Common myeloid progenitor, CD34-positive (primary cell): Measurements from ENCODE around the gene GPR161.

ENCODE experiments used
- CTCF ChIA-PET: fragments of 350-600 bp; sonication (Branson Sonifier 250); formaldehyde crosslinking; loops from one replicate; lab custom pipeline; 2021; ENCODE audit warnings: antibody characterized with exemption; lab: Charles Lee
- POLR2A ChIA-PET: fragments of 350-600 bp; sonication (Branson Sonifier 250); formaldehyde crosslinking; loops from one replicate; lab custom pipeline; 2021; ENCODE audit warnings: antibody characterized with exemption; lab: Charles Lee
- DNase-seq, 3 donors: peaks; one replicate each; pipeline versions ENCODE4 v3.0.0 to v3.0.0-alpha.2; 2013
- H3K27ac ChIP-seq, 2 experiments: 1 replicate in 1 of 2; 2 replicates in 1 of 2; pipeline ENCODE4 v1.7.0; 2013; ENCODE audit warnings: inconsistent platforms in 2 of 2, low read length in 2 of 2, mild to moderate bottlenecking in 2 of 2, low read depth in 1 of 2, moderate library complexity in 1 of 2; ENCODE audit not compliant: severe bottlenecking in 2 of 2, insufficient read depth in 1 of 2, poor library complexity in 1 of 2
- H3K27me3 ChIP-seq, 5 experiments: replicated peaks in 2 of 5; 1 replicate in 3 of 5; 2 replicates in 2 of 5; pipeline versions ENCODE4 v1.6.1 to v1.7.0; 2013; ENCODE audit warnings: low read length in 4 of 5, mild to moderate bottlenecking in 2 of 5, moderate library complexity in 2 of 5, inconsistent platforms in 1 of 5; ENCODE audit not compliant: insufficient read depth in 5 of 5, control insufficient read depth in 4 of 5
- H3K36me3 ChIP-seq, 4 experiments: 1 replicate in 2 of 4; 2 replicates in 2 of 4; pipeline versions ENCODE4 v1.6.1 to v1.7.0; 2013; ENCODE audit warnings: low read length in 3 of 4, control low read depth in 1 of 4, mild to moderate bottlenecking in 1 of 4; ENCODE audit not compliant: control insufficient read depth in 4 of 4, insufficient read depth in 4 of 4
- H3K4me1 ChIP-seq, 4 experiments: 1 replicate in 3 of 4; 2 replicates in 1 of 4; pipeline versions ENCODE4 v1.6.1 to v1.7.1; 2013; ENCODE audit warnings: low read length in 3 of 4, mild to moderate bottlenecking in 3 of 4, control low read depth in 1 of 4, inconsistent platforms in 1 of 4, moderate library complexity in 1 of 4; ENCODE audit not compliant: control insufficient read depth in 4 of 4, insufficient read depth in 4 of 4; ENCODE audit errors: control extremely low read depth in 1 of 4
- H3K4me3 ChIP-seq, 7 experiments: 1 replicate in 4 of 7; 2 replicates in 3 of 7; pipeline versions ENCODE4 v1.5.1 to v1.7.0; 2013; ENCODE audit warnings: mild to moderate bottlenecking in 7 of 7, low read length in 6 of 7, moderate library complexity in 6 of 7, inconsistent platforms in 2 of 7, low read depth in 2 of 7, control low read depth in 1 of 7; ENCODE audit not compliant: insufficient read depth in 4 of 7, control insufficient read depth in 1 of 7; ENCODE audit errors: extremely low read depth in 1 of 7
- H3K9me3 ChIP-seq, 5 experiments: 1 replicate in 4 of 5; 2 replicates in 1 of 5; pipeline versions ENCODE4 v1.6.1 to v1.7.1; 2013; ENCODE audit warnings: low read length in 4 of 5, mild to moderate bottlenecking in 2 of 5, inconsistent platforms in 1 of 5, low read depth in 1 of 5, moderate library complexity in 1 of 5; ENCODE audit not compliant: control insufficient read depth in 4 of 5, insufficient read depth in 2 of 5; ENCODE audit errors: control extremely low read depth in 1 of 5
- WGBS: methylation state at CpG from one replicate; pipeline ENCODE4 v1.1.5; 2013; ENCODE audit not compliant: insufficient coverage; 5-methylcytosine and 5-hydroxymethylcytosine counted together

The GPR161 gene

GRCh38 chr1:168134132-168134531 is 2.6 kb downstream of the GPR161 start:
- no peak for DNase-seq
- H3K27me3 ChIP-seq: peaks cover 0 to 21% (median 15%) of the 10 kb centered on the region in 5 experiments
- WGBS: no CpG with 5 or more reads among the region's 1 CpG
- H3K27ac ChIP-seq: no peak overlapping the region
- H3K36me3 ChIP-seq: no peaks in the 10 kb centered on the region
- POLR2A ChIA-PET: no interaction called here
- H3K4me1 ChIP-seq: peaks cover 2 to 20% (median 17%) of the 10 kb centered on the region in 4 experiments
- CTCF ChIA-PET: interaction anchor here (0.7 to 1.9 kb wide), 3 partner anchors 8 to 51 kb away, joined by 3 to 6 read pairs (median 3); no protein-coding TSS in a partner anchor
- H3K4me3 ChIP-seq: no peak overlapping the region
- no peaks in the 10 kb centered on the region for H3K9me3 ChIP-seq

- Histone ChIP-seq H3K36me3 (peaks cover 0 to 3% (median 0%) of the 10 kb centered on the region in 4 experiments), H3K27ac (no peak overlapping the region), H3K4me3 (no peak overlapping the region), H3K4me1 (no peaks in the 10 kb centered on the region), H3K27me3 (peaks cover 0 to 10% (median 5%) of the 10 kb centered on the region in 5 experiments), H3K9me3 (peaks cover 0 to 4% (median 0%) of the 10 kb centered on the region in 5 experiments)
- CTCF ChIA-PET: interaction anchor here (0.7 to 1.6 kb wide), 4 partner anchors 15 to 47 kb away, joined by 3 to 5 read pairs (median 4); no protein-coding TSS in a partner anchor
- WGBS: 95% methylated on average over 6 of the region's 6 CpGs
- DNase-seq: no peak
- POLR2A ChIA-PET: no interaction called here
These were observed 6.8 kb downstream of the GPR161 start for GRCh38 chr1:168129933-168130332.

GRCh38 chr1:168127503-168127902 is 9.2 kb downstream of the GPR161 start:
- H3K4me1 ChIP-seq: no peaks in the 10 kb centered on the region
- H3K27me3 ChIP-seq: peaks cover 0 to 2% (median 0%) of the 10 kb centered on the region in 5 experiments
- peaks cover 0 to 4% (median 0%) of the 10 kb centered on the region in 5 experiments for H3K9me3 ChIP-seq
- H3K4me3 ChIP-seq: no peak overlapping the region
- POLR2A ChIA-PET: no interaction called here
- no CpG with 5 or more reads among the region's 2 CpGs for WGBS
- no peak overlapping the region for H3K27ac ChIP-seq
- CTCF ChIA-PET: interaction anchor here (1.2 kb wide), 1 partner anchor 44 kb away, joined by 3 read pairs; no protein-coding TSS in a partner anchor
- DNase-seq: no peak
- H3K36me3 ChIP-seq: peaks cover 0 to 3% (median 0%) of the 10 kb centered on the region in 4 experiments

- Histone ChIP-seq H3K9me3 (peaks cover 0 to 4% (median 0%) of the 10 kb centered on the region in 5 experiments), H3K27me3 (peaks cover 0 to 2% (median 0%) of the 10 kb centered on the region in 5 experiments), H3K36me3 (peaks cover 0 to 3% (median 0%) of the 10 kb centered on the region in 4 experiments), H3K4me3 (no peak overlapping the region), H3K27ac (no peak overlapping the region), H3K4me1 (no peaks in the 10 kb centered on the region)
- POLR2A ChIA-PET: no interaction called here
- no peak for DNase-seq
- CTCF ChIA-PET: interaction anchor here (1.2 kb wide), 1 partner anchor 12 kb away, joined by 3 read pairs; no protein-coding TSS in a partner anchor
- 80% methylated on average over 1 of the region's 1 CpG for WGBS
These were observed 11.7 kb downstream of the GPR161 start for GRCh38 chr1:168125051-168125450.

GRCh38 chr1:168121401-168122011 is 15.2 kb downstream of the GPR161 start:
- CTCF ChIA-PET: no interaction called here
- 87% methylated on average over 7 of the region's 7 CpGs for WGBS
- DNase-seq: no peak

GRCh38 chr1:168119750-168120149 is 17.0 kb downstream of the GPR161 start:
- H3K4me3 ChIP-seq: no peak overlapping the region
- no peaks in the 10 kb centered on the region for H3K4me1 ChIP-seq
- no peak overlapping the region for H3K27ac ChIP-seq
- 100% methylated on average over 3 of the region's 4 CpGs for whole genome bisulfite sequencing
- no peak for DNase-seq
- no peaks in the 10 kb centered on the region for H3K36me3 ChIP-seq
- POLR2A ChIA-PET: no interaction called here
- peaks cover 0 to 3% (median 0%) of the 10 kb centered on the region in 5 experiments for H3K9me3 ChIP-seq
- CTCF ChIA-PET: interaction anchor here (0.6 kb wide), 1 partner anchor 181 kb away, joined by 3 read pairs; no protein-coding TSS in a partner anchor
- peaks cover 0 to 2% (median 0%) of the 10 kb centered on the region in 5 experiments for H3K27me3 ChIP-seq

More at GRCh38 chr1:168121401-168122011, 15.2 kb downstream of the GPR161 start:
- no peaks in the 10 kb centered on the region for H3K4me1 ChIP-seq
- H3K9me3 ChIP-seq: peaks cover 0 to 3% (median 0%) of the 10 kb centered on the region in 5 experiments
- peaks cover 0 to 2% (median 0%) of the 10 kb centered on the region in 5 experiments for H3K27me3 ChIP-seq
- no peak overlapping the region for H3K27ac ChIP-seq
- peaks cover 0 to under 1% (median 0%) of the 10 kb centered on the region in 4 experiments for H3K36me3 ChIP-seq
- POLR2A ChIA-PET: no interaction called here
- H3K4me3 ChIP-seq: no peak overlapping the region

- DNase-seq: peak in 1 of 3 donors; percentile 2
- no peak overlapping the region for H3K27ac ChIP-seq
- no peaks in the 10 kb centered on the region for H3K27me3 ChIP-seq
- peaks cover 0 to 3% (median 0%) of the 10 kb centered on the region in 5 experiments for H3K9me3 ChIP-seq
- no peak overlapping the region for H3K4me3 ChIP-seq
- POLR2A ChIA-PET: no interaction called here
- 96% methylated on average over 4 of the region's 6 CpGs for WGBS
- H3K4me1 ChIP-seq: no peaks in the 10 kb centered on the region
- CTCF ChIA-PET: interaction anchor here (1.0 to 1.2 kb wide), 2 partner anchors 22 to 31 kb away, joined by 3 read pairs; no protein-coding TSS in a partner anchor
- no peaks in the 10 kb centered on the region for H3K36me3 ChIP-seq
These were observed 20.4 kb downstream of the GPR161 start for GRCh38 chr1:168116327-168116799.
